Caco-2 (cell line): ENCODE measurements around the gene CPA3. TPM values are rescaled to one million over a fixed set of nuclear protein-coding genes. Genes with fewer than 3 reads are reported as not detected.

Source experiments
- BruUV-seq: library from RNA; stranded (reverse); fragments of 400-500 nt; replicated peaks from 2 replicates; lab custom pipeline; 2021; lab: Mats Ljungman, UMichigan
- CTCF ChIA-PET: fragments of 300-600 bp; sonication (Branson Sonifier 250); formaldehyde crosslinking; loops from one replicate; lab custom pipeline; 2022; ENCODE audit warnings: antibody characterized with exemption; lab: Charles Lee
- POLR2A ChIA-PET: fragments of 300-600 bp; sonication (Branson Sonifier 250); formaldehyde crosslinking; loops from one replicate; lab custom pipeline; 2022; ENCODE audit warnings: antibody characterized with exemption; lab: Charles Lee
- DNase-seq, 2 experiments: peaks; one replicate each; pipeline versions ENCODE4 v3.0.0 to v3.0.0-alpha.2; 2020 to 2022
- H3K27me3 ChIP-seq: replicated peaks from 2 replicates; pipeline ENCODE4 v1.6.0; 2011; ENCODE audit warnings: low read length; ENCODE audit not compliant: control insufficient read depth, insufficient read depth
- H3K36me3 ChIP-seq: 2 replicates; pipeline ENCODE4 v1.5.1; 2011; ENCODE audit warnings: low read length; ENCODE audit not compliant: control insufficient read depth, insufficient read depth
- H3K4me1 ChIP-seq: fragments of 250-450 bp; sonication (Bioruptor Pico); 2 replicates; pipeline ENCODE4 v1.5.1; 2020; ENCODE audit warnings: mild to moderate bottlenecking
- H3K4me3 ChIP-seq: 2 replicates; pipeline ENCODE4 v1.5.1; 2011; ENCODE audit warnings: low read depth, mild to moderate bottlenecking, control low read depth, low read length
- H3K9me3 ChIP-seq: fragments of 250-450 bp; sonication (Bioruptor Pico); 2 replicates; pipeline ENCODE4 v1.5.1; 2020; ENCODE audit warnings: mild to moderate bottlenecking, moderate library complexity
- H3K27ac Mint-ChIP-seq: one replicate; pipeline ENCODE4 v1.8.0; 2022; ENCODE audit warnings: mixed read lengths; ENCODE audit not compliant: unreplicated experiment
- H3K27me3 Mint-ChIP-seq: one replicate; pipeline ENCODE4 v1.8.0; 2022; ENCODE audit warnings: mixed read lengths; ENCODE audit not compliant: insufficient read depth, unreplicated experiment
- H3K36me3 Mint-ChIP-seq: one replicate; pipeline ENCODE4 v1.8.0; 2022; ENCODE audit warnings: mild to moderate bottlenecking, mixed read lengths; ENCODE audit not compliant: insufficient read depth, unreplicated experiment
- H3K4me1 Mint-ChIP-seq: one replicate; pipeline ENCODE4 v1.8.0; 2022; ENCODE audit warnings: low read depth, mixed read lengths; ENCODE audit not compliant: unreplicated experiment
- H3K4me3 Mint-ChIP-seq: one replicate; pipeline ENCODE4 v1.8.0; 2022; ENCODE audit warnings: mild to moderate bottlenecking, moderate library complexity, mixed read lengths; ENCODE audit not compliant: unreplicated experiment
- H3K9me3 Mint-ChIP-seq: one replicate; pipeline ENCODE4 v1.8.0; 2022; ENCODE audit warnings: mixed read lengths; ENCODE audit not compliant: unreplicated experiment
- intact Hi-C: fragments of 100-400 bp; cut with micrococcal nuclease; formaldehyde crosslinking; loops from one replicate; pipeline ENCODE4 v1.10.0; 2022; ENCODE audit not compliant: unreplicated experiment
- total RNA-seq: library from RNA; stranded (reverse); gene quantifications from 2 replicates; pipeline ENCODE4 v1.2.3, GENCODE V29; 2022
- TF ChIP-seq, protein P1 (sequence below), 2 experiments: fragments of 200-600 bp in 1 of 2; IDR thresholded peaks; 1 replicate in 1 of 2; 2 replicates in 1 of 2; pipeline versions ENCODE4 v1.5.1 to v1.8.0; 2011 to 2022; ENCODE audit warnings: antibody characterized with exemption in 1 of 2, control low read depth in 1 of 2, inconsistent platforms in 1 of 2, low read depth in 1 of 2, low read length in 1 of 2, mild to moderate bottlenecking in 1 of 2, moderate library complexity in 1 of 2; ENCODE audit not compliant: insufficient read depth in 1 of 2, severe bottlenecking in 1 of 2, unreplicated experiment in 1 of 2

Gene CPA3
- total RNA-seq, 1 experiment from 2014 or later, result not detected

DNA sequence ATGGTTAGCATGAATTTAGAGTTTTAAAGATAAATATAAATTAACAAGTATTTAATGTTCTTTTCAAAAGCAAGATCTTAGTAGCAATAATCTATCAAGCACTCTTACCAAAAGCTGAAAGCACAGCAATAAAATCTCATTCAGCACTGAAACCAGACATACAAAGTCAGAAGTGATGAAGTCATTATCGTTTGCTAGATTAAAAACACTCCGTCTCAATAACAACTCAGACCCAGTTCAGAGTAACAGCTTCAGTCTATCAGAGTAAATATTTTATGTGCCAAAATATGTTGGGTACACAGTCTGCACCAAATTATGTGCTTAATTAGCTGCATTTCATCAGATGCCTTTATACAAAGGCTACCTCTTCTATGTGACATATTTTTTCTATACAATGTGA, 41.6 kb downstream of the CPA3 start:
- Mint-ChIP-seq H3K4me3 (no peak overlapping the region), H3K36me3 (no peaks in the 10 kb centered on the region), H3K4me1 (no peaks in the 10 kb centered on the region), H3K9me3 (no peaks in the 10 kb centered on the region), H3K27me3 (peaks cover 4% of the 10 kb centered on the region), H3K27ac (no peak overlapping the region)
- TF ChIP-seq, protein P1, sequence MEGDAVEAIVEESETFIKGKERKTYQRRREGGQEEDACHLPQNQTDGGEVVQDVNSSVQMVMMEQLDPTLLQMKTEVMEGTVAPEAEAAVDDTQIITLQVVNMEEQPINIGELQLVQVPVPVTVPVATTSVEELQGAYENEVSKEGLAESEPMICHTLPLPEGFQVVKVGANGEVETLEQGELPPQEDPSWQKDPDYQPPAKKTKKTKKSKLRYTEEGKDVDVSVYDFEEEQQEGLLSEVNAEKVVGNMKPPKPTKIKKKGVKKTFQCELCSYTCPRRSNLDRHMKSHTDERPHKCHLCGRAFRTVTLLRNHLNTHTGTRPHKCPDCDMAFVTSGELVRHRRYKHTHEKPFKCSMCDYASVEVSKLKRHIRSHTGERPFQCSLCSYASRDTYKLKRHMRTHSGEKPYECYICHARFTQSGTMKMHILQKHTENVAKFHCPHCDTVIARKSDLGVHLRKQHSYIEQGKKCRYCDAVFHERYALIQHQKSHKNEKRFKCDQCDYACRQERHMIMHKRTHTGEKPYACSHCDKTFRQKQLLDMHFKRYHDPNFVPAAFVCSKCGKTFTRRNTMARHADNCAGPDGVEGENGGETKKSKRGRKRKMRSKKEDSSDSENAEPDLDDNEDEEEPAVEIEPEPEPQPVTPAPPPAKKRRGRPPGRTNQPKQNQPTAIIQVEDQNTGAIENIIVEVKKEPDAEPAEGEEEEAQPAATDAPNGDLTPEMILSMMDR (IDR thresholded peaks at IDR 0.05; ENCODE audit: insufficient read depth in 1 of 2, low read depth in 1 of 2, low read length in 1 of 2, severe bottlenecking in 1 of 2, unreplicated experiment in 1 of 2), result no peak
- intact Hi-C loops, result no loop called here
- no peaks in the 10 kb centered on the region for H3K36me3 ChIP-seq
- ChIA-PET CTCF (no interaction called here), POLR2A (no interaction called here)
- no peaks in the 10 kb centered on the region for H3K9me3 ChIP-seq
- DNase-seq, result no peak
- H3K4me3 ChIP-seq, result no peak overlapping the region
- peaks cover 4% of the 10 kb centered on the region; the same call in 1 of the 2 replicates for H3K4me1 ChIP-seq
- BruUV-seq, result no TSS peak
- H3K27me3 ChIP-seq, result no peaks in the 10 kb centered on the region

DNA sequence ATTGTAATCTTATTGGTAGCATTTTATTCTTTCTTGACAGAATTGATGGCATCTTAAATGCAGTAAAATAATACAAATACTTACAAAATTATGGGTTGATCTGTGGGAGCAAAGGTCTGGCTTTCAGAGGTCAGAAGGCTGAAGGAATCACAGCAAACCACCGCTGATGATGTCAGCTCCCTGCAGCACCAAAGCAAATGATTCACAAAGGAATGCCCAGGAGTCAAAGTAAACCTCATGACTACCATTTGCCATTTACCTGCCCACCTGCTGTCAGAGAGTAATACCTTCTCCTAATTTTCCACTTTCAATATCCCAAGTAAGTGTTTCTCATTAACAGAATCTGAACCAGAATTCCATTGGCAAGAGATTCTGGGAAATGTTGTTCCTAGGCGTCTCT, 46.1 kb downstream of the CPA3 start:
- CTCF ChIA-PET, result no interaction called here

DNA sequence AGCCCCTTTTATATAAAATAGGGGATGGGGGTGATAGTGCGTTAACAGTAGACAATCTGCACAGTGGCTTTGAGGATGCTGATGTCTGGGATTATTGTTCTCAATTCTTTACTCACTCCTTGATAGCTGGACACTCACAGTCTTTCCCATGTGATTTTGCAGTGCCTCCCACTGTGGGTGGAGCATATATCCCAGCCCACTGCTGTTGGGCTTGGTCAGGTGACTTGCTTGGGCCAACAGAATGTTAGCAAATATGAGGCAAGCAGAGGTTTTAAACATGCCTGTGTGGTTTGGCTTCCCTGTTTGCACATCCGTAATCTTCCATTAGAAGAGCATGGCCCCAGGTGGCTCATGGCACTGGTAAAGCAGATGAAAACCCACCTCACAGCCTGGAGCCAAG, 46.5 kb downstream of the CPA3 start:
- peak; percentile 8 to 38 for DNase-seq
- H3K9me3 ChIP-seq, result no peaks in the 10 kb centered on the region
- no peaks in the 10 kb centered on the region for H3K36me3 ChIP-seq
- TF ChIP-seq, protein P1 (IDR thresholded peaks at IDR 0.05; ENCODE audit: insufficient read depth in 1 of 2, low read depth in 1 of 2, low read length in 1 of 2, severe bottlenecking in 1 of 2, unreplicated experiment in 1 of 2), result no peak
- Mint-ChIP-seq H3K9me3 (no peaks in the 10 kb centered on the region), H3K36me3 (no peaks in the 10 kb centered on the region), H3K4me3 (no peak overlapping the region), H3K4me1 (no peaks in the 10 kb centered on the region), H3K27me3 (peaks cover 7% of the 10 kb centered on the region), H3K27ac (no peak overlapping the region)
- intact Hi-C loops, result no loop called here
- peaks cover 4% of the 10 kb centered on the region; the same call in 1 of the 2 replicates for H3K4me1 ChIP-seq
- CTCF ChIA-PET, result no interaction called here
- H3K4me3 ChIP-seq, result no peak overlapping the region
- POLR2A ChIA-PET, result no interaction called here
- no TSS peak for BruUV-seq
- no peaks in the 10 kb centered on the region for H3K27me3 ChIP-seq

More for the DNA sequence above, 46.1 kb downstream of the CPA3 start:
- TF ChIP-seq, protein P1 (IDR thresholded peaks at IDR 0.05; ENCODE audit: insufficient read depth in 1 of 2, low read depth in 1 of 2, low read length in 1 of 2, severe bottlenecking in 1 of 2, unreplicated experiment in 1 of 2), result no peak
- no peaks in the 10 kb centered on the region for H3K9me3 ChIP-seq
- H3K4me1 ChIP-seq, result peaks cover 4% of the 10 kb centered on the region; the same call in 1 of the 2 replicates
- intact Hi-C loops, result no loop called here
- no peaks in the 10 kb centered on the region for H3K27me3 ChIP-seq
- Mint-ChIP-seq H3K9me3 (no peaks in the 10 kb centered on the region), H3K36me3 (no peaks in the 10 kb centered on the region), H3K27me3 (peaks cover 7% of the 10 kb centered on the region), H3K27ac (no peak overlapping the region), H3K4me3 (no peak overlapping the region), H3K4me1 (no peaks in the 10 kb centered on the region)
- no TSS peak for BruUV-seq
- DNase-seq, result peak in 1 of 2 experiments; percentile 3
- no peaks in the 10 kb centered on the region for H3K36me3 ChIP-seq
- H3K4me3 ChIP-seq, result no peak overlapping the region
- POLR2A ChIA-PET, result no interaction called here
